CD14-positive monocyte (primary cell): Measurements from ENCODE around the gene FBXO28. TPM values are rescaled to one million over a fixed set of nuclear protein-coding genes. Genes with fewer than 3 reads are reported as not detected.

Experiments used
- DNase-seq, 3 donors: peaks; one replicate each; pipeline ENCODE4 v3.0.0-alpha.2; 2011 to 2022
- H2AFZ ChIP-seq: 2 replicates; pipeline ENCODE4 v1.6.0; 2012; ENCODE audit warnings: mild to moderate bottlenecking, low read depth, low read length, inconsistent platforms; ENCODE audit not compliant: insufficient read depth, poor library complexity, severe bottlenecking
- H3K27ac ChIP-seq, 2 donors: 1 replicate in 1 of 2; 2 replicates in 1 of 2; pipeline ENCODE4 v1.5.1; 2012 to 2013; ENCODE audit warnings: low read length in 2 of 2, control low read depth in 1 of 2, inconsistent platforms in 1 of 2, low read depth in 1 of 2, mild to moderate bottlenecking in 1 of 2
- H3K27me3 ChIP-seq, 2 donors: one replicate each; pipeline versions ENCODE4 v1.6.0 to v1.6.1; 2011 to 2013; ENCODE audit warnings: low read length in 2 of 2; ENCODE audit not compliant: control insufficient read depth in 2 of 2, insufficient read depth in 2 of 2
- H3K36me3 ChIP-seq, 2 donors: replicated peaks in 1 of 2; 1 replicate in 1 of 2; 2 replicates in 1 of 2; pipeline versions ENCODE4 v1.5.1 to v1.6.1; 2012 to 2013; ENCODE audit warnings: low read length in 2 of 2, control low read depth in 1 of 2, inconsistent platforms in 1 of 2, mild to moderate bottlenecking in 1 of 2; ENCODE audit not compliant: insufficient read depth in 2 of 2, control insufficient read depth in 1 of 2
- H3K4me1 ChIP-seq, 2 donors: 1 replicate in 1 of 2; 2 replicates in 1 of 2; pipeline versions ENCODE4 v1.5.1 to v1.6.1; 2012 to 2013; ENCODE audit warnings: low read length in 2 of 2, control low read depth in 1 of 2, inconsistent platforms in 1 of 2, mild to moderate bottlenecking in 1 of 2, moderate library complexity in 1 of 2; ENCODE audit not compliant: insufficient read depth in 2 of 2, control insufficient read depth in 1 of 2
- H3K4me2 ChIP-seq: replicated peaks from 2 replicates; pipeline ENCODE3; 2012; ENCODE audit warnings: low read length, moderate library complexity, mild to moderate bottlenecking; ENCODE audit not compliant: poor library complexity, severe bottlenecking; ENCODE audit errors: extremely low read depth
- H3K4me3 ChIP-seq, 3 experiments: fragments of 200-600 bp in 1 of 3; sonication (generic) in 1 of 3; replicated peaks in 1 of 3; 1 replicate in 2 of 3; 2 replicates in 1 of 3; pipeline ENCODE4 v1.5.1; 2011 to 2013; ENCODE audit warnings: low read length in 3 of 3, mild to moderate bottlenecking in 3 of 3, control low read depth in 2 of 3, low read depth in 2 of 3, inconsistent platforms in 1 of 3, moderate library complexity in 1 of 3
- H3K79me2 ChIP-seq: 2 replicates; pipeline ENCODE4 v1.6.0; 2012; ENCODE audit warnings: mild to moderate bottlenecking, control low read depth, inconsistent platforms, low read length, moderate library complexity; ENCODE audit not compliant: insufficient read depth
- H3K9ac ChIP-seq: 2 replicates; pipeline ENCODE4 v1.6.0; 2017; ENCODE audit warnings: low read length, mild to moderate bottlenecking; ENCODE audit not compliant: insufficient read depth, poor library complexity, severe bottlenecking
- H3K9me3 ChIP-seq, 2 donors: replicated peaks in 1 of 2; 1 replicate in 1 of 2; 2 replicates in 1 of 2; pipeline versions ENCODE4 v1.5.1 to v1.6.1; 2012 to 2013; ENCODE audit warnings: low read length in 2 of 2, control low read depth in 1 of 2; ENCODE audit not compliant: control insufficient read depth in 1 of 2, insufficient read depth in 1 of 2
- H4K20me1 ChIP-seq: 2 replicates; pipeline ENCODE4 v1.6.0; 2012; ENCODE audit warnings: mild to moderate bottlenecking, low read length, control low read depth, moderate library complexity; ENCODE audit not compliant: insufficient read depth
- H3K27ac Mint-ChIP-seq, 7 donors: one replicate each; pipeline ENCODE4 v1.8.0; 2020; ENCODE audit warnings: mild to moderate bottlenecking in 7 of 7, mixed read lengths in 7 of 7, moderate library complexity in 6 of 7, inconsistent platforms in 2 of 7
- H3K27me3 Mint-ChIP-seq, 3 donors: one replicate each; pipeline ENCODE4 v1.8.0; 2021 to 2022; ENCODE audit warnings: low read depth in 3 of 3, mild to moderate bottlenecking in 3 of 3, mixed read lengths in 3 of 3, moderate library complexity in 3 of 3, inconsistent platforms in 1 of 3
- H3K36me3 Mint-ChIP-seq, 2 donors: one replicate each; pipeline ENCODE4 v1.8.0; 2020; ENCODE audit warnings: mixed read lengths in 2 of 2, inconsistent platforms in 1 of 2, mild to moderate bottlenecking in 1 of 2
- H3K4me1 Mint-ChIP-seq: one replicate; pipeline ENCODE4 v1.8.0; 2020; ENCODE audit warnings: mild to moderate bottlenecking, mixed read lengths
- H3K4me3 Mint-ChIP-seq, 2 donors: one replicate each; pipeline ENCODE4 v1.8.0; 2020; ENCODE audit warnings: mild to moderate bottlenecking in 2 of 2, mixed read lengths in 2 of 2, moderate library complexity in 1 of 2
- H3K9me3 Mint-ChIP-seq, 7 donors: one replicate each; pipeline ENCODE4 v1.8.0; 2020 to 2022; ENCODE audit warnings: mixed read lengths in 7 of 7, mild to moderate bottlenecking in 6 of 7, moderate library complexity in 6 of 7, inconsistent platforms in 2 of 7
- WGBS: methylation state at CpG from one replicate; pipeline ENCODE4 v1.1.5; 2013; ENCODE audit warnings: missing lambda C conversion rate; ENCODE audit not compliant: insufficient coverage; 5-methylcytosine and 5-hydroxymethylcytosine counted together
- intact Hi-C, 2 donors: fragments of 100-400 bp; cut with micrococcal nuclease; formaldehyde crosslinking; loops; one replicate each; pipeline versions ENCODE4 v1.15.0 to v1.15.1; 2023
- polyA plus RNA-seq, 3 donors: library from polyadenylated mRNA; depleted of rRNA in 1 of 3; unstranded in 2 of 3; stranded (reverse) in 1 of 3; fragments of 300-500 nt in 2 of 3; fragments of >200 nt in 1 of 3; fragmentation: Illumina TruSeq in 2 of 3; gene quantifications; 1 replicate in 2 of 3; 2 replicates in 1 of 3; pipeline ENCODE4 v1.2.3, GENCODE V29; 2012 to 2021
- TF ChIP-seq, protein P1 (sequence below): fragments of 200-600 bp; IDR thresholded peaks from one replicate; pipeline ENCODE4 v1.8.0; 2022; ENCODE audit warnings: antibody characterized with exemption, mild to moderate bottlenecking

Gene FBXO28
- polyA plus RNA-seq, 3 donors = 12.9 to 15.8 (median 13.0) TPM

DNA sequence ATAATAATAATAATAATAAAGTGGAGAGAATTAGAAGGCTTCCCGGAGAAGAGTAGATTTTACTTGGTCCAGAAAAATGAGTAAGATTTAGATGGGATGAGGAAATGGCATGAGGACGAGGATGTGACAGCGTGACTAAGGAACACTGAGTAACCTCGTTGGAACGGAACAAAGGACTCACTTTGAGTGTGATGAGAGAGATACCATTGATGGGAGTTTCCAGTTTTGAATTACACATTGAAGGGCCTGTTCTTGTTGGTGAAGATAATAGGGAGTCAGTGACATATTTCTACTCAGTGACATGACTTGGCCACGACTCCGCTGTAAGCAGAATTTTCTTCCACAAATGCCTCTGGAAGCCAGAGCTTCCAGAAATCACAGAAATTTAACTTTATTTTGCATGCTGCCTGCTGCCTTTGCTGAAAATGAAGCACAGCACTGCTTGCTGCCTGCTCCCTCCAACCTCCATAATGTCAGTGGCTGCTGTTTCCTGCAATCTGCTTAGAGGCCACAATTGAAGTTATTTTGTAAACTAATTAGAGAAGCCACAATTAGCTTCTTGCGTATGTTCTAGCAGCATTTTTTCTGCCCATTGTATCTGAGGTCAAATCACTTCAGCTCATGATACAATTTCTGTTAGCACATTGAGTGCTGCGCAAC is 33.7 kb upstream of the FBXO28 start:
- no peak overlapping the region for H3K27ac Mint-ChIP-seq
- TF ChIP-seq, protein P1, sequence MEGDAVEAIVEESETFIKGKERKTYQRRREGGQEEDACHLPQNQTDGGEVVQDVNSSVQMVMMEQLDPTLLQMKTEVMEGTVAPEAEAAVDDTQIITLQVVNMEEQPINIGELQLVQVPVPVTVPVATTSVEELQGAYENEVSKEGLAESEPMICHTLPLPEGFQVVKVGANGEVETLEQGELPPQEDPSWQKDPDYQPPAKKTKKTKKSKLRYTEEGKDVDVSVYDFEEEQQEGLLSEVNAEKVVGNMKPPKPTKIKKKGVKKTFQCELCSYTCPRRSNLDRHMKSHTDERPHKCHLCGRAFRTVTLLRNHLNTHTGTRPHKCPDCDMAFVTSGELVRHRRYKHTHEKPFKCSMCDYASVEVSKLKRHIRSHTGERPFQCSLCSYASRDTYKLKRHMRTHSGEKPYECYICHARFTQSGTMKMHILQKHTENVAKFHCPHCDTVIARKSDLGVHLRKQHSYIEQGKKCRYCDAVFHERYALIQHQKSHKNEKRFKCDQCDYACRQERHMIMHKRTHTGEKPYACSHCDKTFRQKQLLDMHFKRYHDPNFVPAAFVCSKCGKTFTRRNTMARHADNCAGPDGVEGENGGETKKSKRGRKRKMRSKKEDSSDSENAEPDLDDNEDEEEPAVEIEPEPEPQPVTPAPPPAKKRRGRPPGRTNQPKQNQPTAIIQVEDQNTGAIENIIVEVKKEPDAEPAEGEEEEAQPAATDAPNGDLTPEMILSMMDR = no peak
- Histone ChIP-seq H3K9me3 (no peaks in the 10 kb centered on the region), H3K4me3 (no peak overlapping the region), H3K27me3 (no peaks in the 10 kb centered on the region), H4K20me1 (no peaks in the 10 kb centered on the region), H3K27ac (no peak overlapping the region), H3K4me1 (no peaks in the 10 kb centered on the region), H3K9ac (no peak overlapping the region), H2AFZ (no peak overlapping the region), H3K79me2 (no peaks in the 10 kb centered on the region), H3K36me3 (no peaks in the 10 kb centered on the region), H3K4me2 (no peak overlapping the region)
- H3K9me3 Mint-ChIP-seq = no peaks in the 10 kb centered on the region
- DNase-seq = no peak
- H3K4me1 Mint-ChIP-seq = no peaks in the 10 kb centered on the region
- no peak overlapping the region for H3K4me3 Mint-ChIP-seq
- intact Hi-C loops = no loop called here
- H3K27me3 Mint-ChIP-seq = peaks cover 5 to 19% (median 11%) of the 10 kb centered on the region in 3 donors
- WGBS = 88% methylated on average over 6 of the region's 9 CpGs
- H3K36me3 Mint-ChIP-seq = no peaks in the 10 kb centered on the region

DNA sequence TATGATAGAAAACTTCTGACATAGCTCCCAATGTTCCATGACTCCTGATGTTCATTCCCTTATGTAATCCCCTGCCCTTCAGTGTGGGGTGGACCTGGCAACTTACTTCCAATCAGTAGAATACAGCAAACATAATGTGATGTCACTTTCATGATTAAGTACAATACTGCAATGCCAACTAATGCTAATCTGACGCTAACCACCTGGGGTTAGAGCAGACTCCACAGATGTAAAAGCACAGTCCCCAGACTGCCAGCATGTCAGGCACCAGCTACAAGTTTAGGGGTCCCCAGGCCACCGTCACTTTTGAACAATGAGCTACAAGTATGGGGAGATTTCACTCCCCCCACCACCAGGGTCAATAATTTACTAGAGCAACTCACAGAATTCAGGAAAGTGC is 32.3 kb upstream of the FBXO28 start:
- H3K4me2 ChIP-seq = no peak overlapping the region
- H3K4me1 ChIP-seq = no peaks in the 10 kb centered on the region
- no peaks in the 10 kb centered on the region for H3K9me3 ChIP-seq
- no peak overlapping the region for H3K4me3 Mint-ChIP-seq
- no peak overlapping the region for H3K9ac ChIP-seq
- DNase-seq = no peak
- no peaks in the 10 kb centered on the region for H3K4me1 Mint-ChIP-seq
- H2AFZ ChIP-seq = no peak overlapping the region
- no peaks in the 10 kb centered on the region for H3K79me2 ChIP-seq
- WGBS = 100% methylated on average over 1 of the region's 2 CpGs
- H3K36me3 ChIP-seq = no peaks in the 10 kb centered on the region
- no peaks in the 10 kb centered on the region for H3K36me3 Mint-ChIP-seq
- TF ChIP-seq, protein P1 = no peak
- no peak overlapping the region for H3K27ac ChIP-seq
- H3K27me3 ChIP-seq = no peaks in the 10 kb centered on the region
- peaks cover 5 to 17% (median 6%) of the 10 kb centered on the region in 3 donors for H3K27me3 Mint-ChIP-seq
- intact Hi-C loops = no loop called here
- no peak overlapping the region for H3K27ac Mint-ChIP-seq
- H3K9me3 Mint-ChIP-seq = no peaks in the 10 kb centered on the region
- no peak overlapping the region for H3K4me3 ChIP-seq
- H4K20me1 ChIP-seq = no peaks in the 10 kb centered on the region
